ENCODE measurements around the gene MAP3K6. TPM values are rescaled to one million over a fixed set of nuclear protein-coding genes. Genes with fewer than 3 reads are reported as not detected.

MAP3K6 gene
- total RNA-seq, 1 donor, result 25.7 TPM

- no peak for DNase-seq (ENCODE audit: insufficient read length, low spot score, missing footprints)
These were observed 5.5 kb upstream of the MAP3K6 start for GRCh38 chr1:27372022-27372807.

GRCh38 chr1:27368869-27369582 lies 2.3 kb upstream of the MAP3K6 start:
- Histone ChIP-seq H3K27me3 (ENCODE audit: insufficient read depth, low read length) (no peaks in the 10 kb centered on the region), H3K4me2 (ENCODE audit: insufficient read depth, low read length) (no peak overlapping the region), H4K20me1 (ENCODE audit: insufficient read depth, low read length) (no peaks in the 10 kb centered on the region), H3K79me2 (ENCODE audit: insufficient read depth, low read length) (peaks cover 12% of the 10 kb centered on the region), H3K27ac (ENCODE audit: low read depth, low read length) (no peak overlapping the region), H3K9me3 (ENCODE audit: low read depth, low read length) (no peaks in the 10 kb centered on the region), H3K4me3 (ENCODE audit: insufficient read depth, low read length) (no peak overlapping the region), H3K4me1 (ENCODE audit: insufficient read depth, low read length) (peaks cover 11% of the 10 kb centered on the region), H2AFZ (ENCODE audit: low read length) (no peak overlapping the region), H3K36me3 (ENCODE audit: insufficient read depth, low read length) (no peaks in the 10 kb centered on the region)
- peak; percentile 50 for TF ChIP-seq CTCF (IDR thresholded peaks at IDR 0.05; ENCODE audit: extremely low read depth, low read depth, low read length)
- DNase-seq (ENCODE audit: insufficient read length, low spot score, missing footprints), result no peak

More at GRCh38 chr1:27372022-27372807, 5.5 kb upstream of the MAP3K6 start:
- no peaks in the 10 kb centered on the region for H3K36me3 ChIP-seq (ENCODE audit: insufficient read depth, low read length)
- no peak overlapping the region for H3K4me3 ChIP-seq (ENCODE audit: insufficient read depth, low read length)
- H2AFZ ChIP-seq (ENCODE audit: low read length), result no peak overlapping the region
- H4K20me1 ChIP-seq (ENCODE audit: insufficient read depth, low read length), result no peaks in the 10 kb centered on the region
- H3K27ac ChIP-seq (ENCODE audit: low read depth, low read length), result no peak overlapping the region
- H3K4me1 ChIP-seq (ENCODE audit: insufficient read depth, low read length), result peaks cover 1% of the 10 kb centered on the region
- peaks cover 4% of the 10 kb centered on the region for H3K27me3 ChIP-seq (ENCODE audit: insufficient read depth, low read length)
- no peak for TF ChIP-seq CTCF (IDR thresholded peaks at IDR 0.05; ENCODE audit: extremely low read depth, low read depth, low read length)
- no peaks in the 10 kb centered on the region for H3K79me2 ChIP-seq (ENCODE audit: insufficient read depth, low read length)
- no peaks in the 10 kb centered on the region for H3K9me3 ChIP-seq (ENCODE audit: low read depth, low read length)
- H3K4me2 ChIP-seq (ENCODE audit: insufficient read depth, low read length), result no peak overlapping the region

GRCh38 chr1:27367160-27367650 lies 444 bp upstream of the MAP3K6 start:
- no peak for TF ChIP-seq CTCF (IDR thresholded peaks at IDR 0.05; ENCODE audit: extremely low read depth, low read depth, low read length)
- Histone ChIP-seq H3K4me1 (ENCODE audit: insufficient read depth, low read length) (peaks cover 11% of the 10 kb centered on the region), H3K79me2 (ENCODE audit: insufficient read depth, low read length) (peaks cover 12% of the 10 kb centered on the region), H3K4me3 (ENCODE audit: insufficient read depth, low read length) (peak overlapping the region; percentile 85), H2AFZ (ENCODE audit: low read length) (peak overlapping the region; percentile 84), H3K9me3 (ENCODE audit: low read depth, low read length) (no peaks in the 10 kb centered on the region), H3K36me3 (ENCODE audit: insufficient read depth, low read length) (peaks cover 15% of the 10 kb centered on the region), H3K4me2 (ENCODE audit: insufficient read depth, low read length) (peak overlapping the region; percentile 99), H3K27ac (ENCODE audit: low read depth, low read length) (no peak overlapping the region), H4K20me1 (ENCODE audit: insufficient read depth, low read length) (no peaks in the 10 kb centered on the region), H3K27me3 (ENCODE audit: insufficient read depth, low read length) (no peaks in the 10 kb centered on the region)
- DNase-seq (ENCODE audit: insufficient read length, low spot score, missing footprints), result no peak

- Histone ChIP-seq H3K36me3 (ENCODE audit: insufficient read depth, low read length) (peaks cover 27% of the 10 kb centered on the region), H3K9me3 (ENCODE audit: low read depth, low read length) (no peaks in the 10 kb centered on the region), H3K79me2 (ENCODE audit: insufficient read depth, low read length) (peaks cover 12% of the 10 kb centered on the region), H3K4me2 (ENCODE audit: insufficient read depth, low read length) (peak overlapping the region; percentile 99), H3K27me3 (ENCODE audit: insufficient read depth, low read length) (no peaks in the 10 kb centered on the region), H2AFZ (ENCODE audit: low read length) (peak overlapping the region; percentile 65), H3K4me1 (ENCODE audit: insufficient read depth, low read length) (peaks cover 11% of the 10 kb centered on the region), H3K4me3 (ENCODE audit: insufficient read depth, low read length) (peak overlapping the region; percentile 85), H3K27ac (ENCODE audit: low read depth, low read length) (peak overlapping the region; percentile 76), H4K20me1 (ENCODE audit: insufficient read depth, low read length) (no peaks in the 10 kb centered on the region)
- DNase-seq (ENCODE audit: insufficient read length, low spot score, missing footprints), result peak; percentile 98
- no peak for TF ChIP-seq CTCF (IDR thresholded peaks at IDR 0.05; ENCODE audit: extremely low read depth, low read depth, low read length)
These were observed 699 bp downstream of the MAP3K6 start for GRCh38 chr1:27366113-27366410.

Data from osteoblast (primary cell).